ENCODE measurements around the gene SAP25.
"Not testable (repeated sequence)": the region's sequence is repeated elsewhere in the genome, so short reads cannot be mapped to it uniquely, and the experiment has no call there.

Gene SAP25

GRCh38 chr7:100556541-100556940 is 17.2 kb downstream of the SAP25 start:
- FAIRE-seq = no peak

DNA sequence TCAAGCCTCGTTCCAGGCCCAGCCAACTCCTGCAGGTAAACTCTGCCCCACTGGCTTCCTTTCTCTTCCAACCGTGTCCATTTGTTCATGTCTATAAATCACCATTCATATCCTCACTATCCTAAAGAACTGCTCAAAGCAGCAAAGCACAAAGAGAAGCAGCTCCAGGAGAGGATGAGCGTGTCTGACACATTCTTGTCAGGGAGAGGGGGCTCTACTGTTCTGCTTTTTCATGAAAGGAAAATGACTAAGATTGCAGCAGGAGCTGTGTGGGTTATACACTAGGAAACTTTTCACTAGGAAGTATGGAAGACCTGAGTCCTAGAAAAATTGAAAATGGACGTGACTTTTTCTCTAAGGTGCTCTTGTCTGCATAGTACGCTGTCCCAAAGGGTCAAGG is 18.0 kb downstream of the SAP25 start:
- FAIRE-seq = no peak

DNA sequence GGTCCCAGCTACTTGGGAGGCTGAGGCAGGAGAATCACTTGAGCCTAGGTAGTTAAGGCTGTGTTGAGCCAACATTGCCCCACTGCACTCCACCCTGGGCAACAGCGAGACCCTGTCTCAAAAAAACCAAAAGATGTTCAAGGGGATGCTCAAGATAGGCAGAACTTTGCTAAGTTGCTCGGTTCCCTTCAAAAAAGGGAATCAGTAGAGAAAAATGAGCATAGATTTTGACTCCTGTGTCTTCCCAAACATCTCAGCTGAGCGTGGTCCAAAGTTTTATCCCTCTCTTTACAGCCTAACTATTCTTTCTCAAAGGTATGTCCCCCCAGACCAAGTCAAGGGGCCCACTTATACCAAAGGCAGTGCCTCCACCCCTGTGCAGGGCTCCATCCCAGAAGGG is 20.7 kb downstream of the SAP25 start:
- FAIRE-seq = no peak

GRCh38 chr7:100552532-100552931 is 21.2 kb downstream of the SAP25 start:
- FAIRE-seq = no peak

DNA sequence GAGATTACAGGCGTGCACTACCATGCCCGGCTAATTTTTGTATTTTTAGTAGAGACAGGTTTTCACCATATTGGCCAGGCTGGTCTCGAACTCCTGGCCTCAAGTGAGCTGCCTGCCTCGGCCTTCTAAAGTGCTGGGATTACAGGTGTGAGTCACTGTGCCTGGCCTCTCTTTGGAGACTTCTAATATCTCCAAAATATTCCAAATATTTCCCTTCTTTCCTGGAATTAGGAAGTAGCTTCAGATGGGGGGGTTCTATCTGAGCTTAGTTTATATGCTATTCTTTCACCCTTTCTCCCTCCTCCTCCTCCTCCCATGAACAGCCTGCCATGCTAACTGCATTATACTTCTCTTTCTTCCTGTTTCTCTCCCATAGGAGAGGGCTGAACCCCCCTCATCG is 25.3 kb downstream of the SAP25 start:
- not testable (repeated sequence) for FAIRE-seq

GRCh38 chr7:100547872-100548271 is 25.8 kb downstream of the SAP25 start:
- FAIRE-seq = no peak

DNA sequence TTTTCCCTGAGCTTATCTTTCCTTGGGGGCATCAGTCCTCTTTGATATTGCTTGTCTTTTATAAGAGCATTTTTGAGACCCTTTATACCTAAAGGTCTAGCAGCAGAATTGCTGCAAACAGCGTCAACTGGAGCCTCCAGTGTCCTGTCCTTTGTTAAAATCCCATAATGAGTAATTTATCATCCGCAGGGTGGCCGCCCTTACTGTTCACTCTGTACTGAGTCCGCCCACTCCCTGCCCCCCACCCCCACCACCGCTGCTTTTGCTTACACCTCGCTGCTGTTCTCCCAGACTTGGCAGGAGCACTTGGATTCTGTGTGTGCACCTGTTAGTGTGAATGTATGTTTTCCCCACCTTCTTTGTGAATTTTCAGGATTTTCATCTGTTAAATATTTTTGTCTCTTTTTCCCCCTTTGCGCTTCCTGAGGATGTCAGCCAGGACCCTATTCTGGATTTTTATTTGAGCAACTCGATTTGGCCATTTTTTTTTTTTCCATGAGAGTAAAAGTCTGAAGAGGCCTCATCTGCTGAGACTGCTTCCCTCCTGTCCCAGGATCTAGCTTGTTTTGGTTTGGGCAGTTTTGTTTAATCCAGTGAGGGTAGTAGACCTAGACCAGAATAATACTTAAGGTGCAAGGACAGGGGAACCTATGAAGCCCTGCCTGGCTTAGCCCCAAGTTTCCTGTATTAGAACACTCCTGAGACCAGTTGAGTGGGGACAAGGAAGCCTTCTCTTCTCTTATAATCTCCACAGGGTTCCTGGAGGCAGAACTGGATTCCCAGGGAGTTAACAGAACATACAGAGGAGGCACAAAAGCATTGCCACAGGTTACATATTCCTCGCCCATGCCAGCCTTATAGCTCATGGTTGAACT is 26.5 kb downstream of the SAP25 start:
- no peak for FAIRE-seq

- FAIRE-seq = no peak
These were observed 27.4 kb downstream of the SAP25 start for GRCh38 chr7:100546129-100546925.

DNA sequence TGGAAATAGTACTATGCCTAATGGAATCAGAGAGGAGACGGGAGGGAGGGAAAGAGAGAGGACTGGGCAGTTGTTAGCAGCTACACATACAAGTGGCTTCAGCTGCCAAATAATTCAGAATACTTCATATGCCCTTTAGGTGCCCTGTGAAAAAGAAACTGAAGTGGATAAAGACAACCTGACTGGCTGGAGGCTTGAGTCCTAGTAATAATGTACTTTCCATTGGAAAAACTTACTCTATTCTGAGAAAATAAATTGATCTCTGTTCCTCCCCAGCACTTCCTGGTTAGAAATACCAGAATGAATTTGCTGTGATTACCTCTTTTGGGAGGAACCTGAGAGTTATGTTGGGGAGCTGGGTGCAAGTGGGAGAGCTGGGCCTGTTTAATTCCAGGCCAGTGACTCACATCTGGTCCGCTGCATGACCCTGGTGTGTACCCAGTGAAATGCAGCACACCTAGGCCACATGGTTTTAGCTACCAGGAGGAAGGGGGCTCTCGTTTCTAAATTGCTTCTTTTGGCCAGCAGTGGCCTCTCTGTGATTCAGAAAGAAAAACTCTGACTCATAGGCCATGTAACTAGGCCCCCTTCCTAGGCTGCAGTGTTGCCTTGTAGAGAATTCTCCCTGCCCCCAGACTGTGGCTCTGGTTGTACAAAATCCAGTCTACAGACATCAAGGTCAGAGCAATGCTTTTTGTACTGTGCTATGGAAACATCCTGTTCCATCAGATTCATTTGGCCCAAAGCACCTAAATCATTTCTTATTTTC is 28.2 kb downstream of the SAP25 start:
- FAIRE-seq = peak; percentile 99

DNA sequence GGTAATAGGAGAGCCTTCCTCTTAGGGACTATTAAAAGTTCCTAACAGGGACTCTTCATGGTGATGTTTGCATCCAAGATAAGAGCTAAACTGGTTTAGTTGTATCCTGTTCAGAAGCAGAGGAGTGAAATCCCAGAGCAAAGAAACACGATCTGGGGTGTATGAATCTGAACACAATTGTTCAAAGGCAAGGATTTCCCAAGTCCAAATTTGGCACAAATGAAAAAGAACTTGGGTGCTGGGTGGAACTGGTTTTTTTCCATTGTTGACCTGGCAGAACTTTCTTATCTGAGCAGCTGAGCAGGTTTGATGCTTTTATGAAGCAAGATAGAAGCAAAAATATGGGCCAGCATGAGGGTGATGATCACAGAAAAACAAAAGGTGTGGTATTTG is 28.7 kb downstream of the SAP25 start:
- FAIRE-seq = peak; percentile 21

DNA sequence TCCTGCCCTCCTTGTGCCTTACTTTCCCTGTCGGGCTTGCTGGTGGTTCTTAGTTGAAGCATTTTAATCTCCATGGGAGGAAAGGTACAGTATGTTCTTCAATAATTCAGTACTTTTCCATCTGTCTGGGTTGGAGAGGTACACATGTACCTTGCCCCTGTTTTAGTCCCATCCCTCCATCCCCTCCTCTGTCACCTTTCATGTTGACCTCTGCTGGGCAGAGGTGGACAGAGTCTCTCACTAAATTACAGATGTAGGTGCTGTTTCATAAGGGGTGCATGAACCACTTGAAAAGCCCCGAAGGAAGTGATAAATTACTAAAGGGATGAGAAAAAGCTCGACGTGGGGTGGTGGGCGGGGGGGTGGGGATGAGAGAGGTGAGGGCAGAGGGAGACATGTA is 29.3 kb downstream of the SAP25 start:
- no peak for FAIRE-seq

DNA sequence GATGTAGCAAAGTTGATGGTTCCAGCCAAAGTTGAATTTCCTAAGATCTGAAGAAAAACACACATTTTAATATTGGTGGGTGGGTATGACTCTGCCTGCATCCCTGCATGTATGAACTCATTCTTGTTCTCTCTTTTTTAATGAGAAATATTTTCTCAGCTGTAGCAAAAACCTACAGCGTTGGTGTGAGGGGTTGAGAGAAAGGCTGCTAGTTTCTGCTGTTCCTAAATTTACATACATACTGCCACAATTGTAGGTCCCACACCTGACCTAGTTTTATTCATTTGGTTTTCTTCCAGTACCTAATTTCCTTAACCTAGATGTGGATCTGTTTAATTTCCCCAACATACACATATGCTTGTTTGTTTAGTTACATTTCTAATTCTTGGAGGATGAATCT is 30.1 kb downstream of the SAP25 start:
- no peak for FAIRE-seq

DNA sequence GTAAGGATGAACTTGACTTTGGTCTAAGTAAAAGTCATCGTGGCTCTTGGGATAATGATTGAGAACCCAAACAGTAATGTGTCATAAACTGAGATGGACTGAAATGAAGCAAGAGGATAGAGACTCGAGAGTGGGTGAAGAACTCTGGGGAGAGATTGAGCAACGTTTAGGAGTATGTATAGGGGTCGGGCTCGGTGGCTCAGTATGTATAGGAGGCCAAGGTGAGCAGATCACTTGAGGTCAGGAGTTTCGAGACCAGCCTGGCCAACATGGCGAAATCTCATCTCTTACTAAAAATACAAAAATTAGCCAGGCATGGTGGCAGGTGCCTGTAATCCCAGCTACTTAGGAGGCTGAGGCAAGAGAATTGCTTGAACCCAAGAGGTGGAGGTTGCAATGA is 32.4 kb downstream of the SAP25 start:
- not testable (repeated sequence) for FAIRE-seq

- no peak for FAIRE-seq
These were observed 33.5 kb downstream of the SAP25 start for GRCh38 chr7:100540073-100540723.

DNA sequence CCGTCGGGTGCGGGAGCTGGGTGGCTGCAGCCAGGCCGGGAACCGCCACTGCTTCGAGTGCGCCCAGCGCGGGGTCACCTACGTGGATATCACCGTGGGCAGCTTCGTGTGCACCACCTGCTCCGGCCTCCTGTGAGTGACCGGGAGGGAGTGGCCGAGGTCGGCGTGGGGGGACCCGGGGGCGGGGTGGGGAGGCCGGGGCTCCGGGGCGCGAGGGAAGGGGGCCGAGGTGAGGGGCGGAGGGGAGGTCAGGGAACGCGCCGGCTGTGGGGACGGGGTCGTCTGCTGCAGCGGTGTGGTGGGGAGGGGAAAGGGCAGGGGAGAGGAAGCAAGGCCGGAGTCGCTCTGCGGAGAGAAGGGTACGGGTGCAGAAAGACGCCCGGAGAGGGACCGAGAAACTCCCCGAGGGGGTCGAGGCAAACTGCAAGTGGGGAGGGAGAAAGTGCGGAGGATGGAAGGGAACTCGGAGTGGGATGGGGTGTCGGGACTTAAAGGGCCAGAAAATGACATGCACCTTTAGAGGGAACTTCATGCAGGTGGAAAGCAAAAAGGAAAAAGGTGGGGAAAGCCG is 34.2 kb downstream of the SAP25 start:
- no peak for FAIRE-seq

GRCh38 chr7:100538654-100539435 is 34.9 kb downstream of the SAP25 start, which contains the start of gene AGFG2:
Gene AGFG2 (plus strand): TSS chr7:100539203. CDS start chr7:100539347, 144 bp downstream.
- FAIRE-seq = peak; percentile 99

DNA sequence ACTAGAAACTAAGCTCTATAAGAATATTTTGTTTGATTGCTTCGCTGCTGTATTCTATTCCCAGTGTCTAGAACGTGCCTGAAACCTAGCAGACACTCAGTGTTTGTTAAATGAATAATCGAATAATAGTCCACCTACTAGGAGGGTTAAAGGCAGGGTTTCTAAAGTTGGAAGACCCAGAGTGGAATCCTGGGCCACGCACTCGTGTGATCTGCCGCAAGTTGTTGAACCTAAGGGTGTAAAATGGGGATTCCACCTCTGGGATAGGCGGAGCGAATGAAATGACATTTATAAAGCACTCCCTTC is 35.4 kb downstream of the SAP25 start:
- FAIRE-seq = no peak

- FAIRE-seq = not testable (repeated sequence)
These were observed 37.0 kb downstream of the SAP25 start for GRCh38 chr7:100536695-100537094.

- FAIRE-seq = not testable (repeated sequence)
These were observed 37.7 kb downstream of the SAP25 start for GRCh38 chr7:100535982-100536381.

DNA sequence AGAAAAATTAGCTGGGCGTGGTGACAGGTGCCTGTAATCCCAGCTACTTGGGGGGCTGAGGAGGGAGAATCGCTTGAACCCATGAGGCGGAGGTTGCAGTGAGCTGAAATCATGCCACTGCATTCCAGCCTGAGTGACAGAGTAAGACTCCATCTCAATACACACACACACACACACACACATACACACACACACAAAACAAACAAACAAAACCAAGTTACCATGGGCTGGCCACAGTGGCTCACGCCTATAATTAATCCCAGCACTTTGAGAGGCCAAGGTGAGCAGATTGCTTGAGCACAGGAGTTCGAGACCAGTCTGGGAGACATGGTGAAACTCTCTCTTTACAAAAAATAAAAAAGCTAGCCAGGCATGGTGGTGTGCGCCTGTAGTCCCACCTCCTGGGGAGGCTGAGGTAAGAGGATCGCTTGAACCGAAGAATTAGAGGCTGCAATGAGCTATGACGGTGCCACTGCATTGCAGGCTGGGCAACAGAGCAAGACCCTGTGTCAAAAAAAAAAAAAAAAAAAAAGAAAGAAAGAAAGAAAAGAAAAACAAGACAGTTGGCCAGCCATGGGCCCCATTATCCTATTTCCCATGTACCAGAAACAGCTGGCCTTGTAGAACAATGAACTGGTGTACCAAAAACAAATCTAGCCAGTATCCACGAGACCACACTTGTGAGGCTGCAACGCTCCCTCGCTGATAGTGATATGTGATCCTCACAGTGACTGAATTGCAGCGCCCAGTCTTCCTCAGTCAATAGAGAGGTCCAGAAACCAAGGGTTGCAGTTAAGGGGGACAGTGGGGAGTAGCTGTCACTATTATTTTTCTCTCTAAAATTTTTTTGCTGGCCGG is 41.3 kb downstream of the SAP25 start:
- FAIRE-seq = no peak

All from G401.6 (cell line).